OCI-LY3 (cell line): ENCODE data around the gene MIB2.

Experiments
- H2AFZ ChIP-seq: fragments of 200-600, 300-600 bp; shearing (Covaris generic); 2 replicates; pipeline ENCODE4 v1.6.0; 2014; ENCODE audit warnings: antibody characterized with exemption, low read depth, low read length
- H3K27ac ChIP-seq: fragments of 200-600, 300-600 bp; sonication (generic); 2 replicates; pipeline ENCODE4 v1.5.1; 2014; ENCODE audit warnings: mild to moderate bottlenecking, low read length, moderate library complexity, mixed read lengths
- H3K27me3 ChIP-seq: fragments of 200-600, 300-600 bp; sonication (generic); 2 replicates; pipeline ENCODE4 v1.6.1; 2014; ENCODE audit warnings: low read depth, low read length, mixed read lengths
- H3K36me3 ChIP-seq: fragments of 200-600, 300-600 bp; sonication (generic); replicated peaks from 2 replicates; pipeline ENCODE3; 2014; ENCODE audit warnings: low read depth, low read length, mixed read lengths
- H3K4me1 ChIP-seq: fragments of 300-600, 200-600 bp; sonication (generic); 2 replicates; pipeline ENCODE4 v1.6.1; 2014; ENCODE audit warnings: low read length, mixed read lengths
- H3K4me2 ChIP-seq: fragments of 200-600, 300-600 bp; sonication (generic); 2 replicates; pipeline ENCODE4 v1.6.1; 2014; ENCODE audit warnings: low read length, mixed read lengths
- H3K4me3 ChIP-seq: fragments of 300-600, 200-600 bp; sonication (generic); 2 replicates; pipeline ENCODE4 v1.5.1; 2014; ENCODE audit warnings: antibody characterized with exemption, mild to moderate bottlenecking, low read length, moderate library complexity
- H3K79me2 ChIP-seq: fragments of 300-600, 200-600 bp; shearing (Covaris generic); 2 replicates; pipeline ENCODE4 v1.6.1; 2014; ENCODE audit warnings: mild to moderate bottlenecking, low read length, mixed read lengths
- H3K9ac ChIP-seq: fragments of 300-600, 200-600 bp; shearing (Covaris generic); 2 replicates; pipeline ENCODE4 v1.6.0; 2014; ENCODE audit warnings: mild to moderate bottlenecking, low read length, moderate library complexity
- H3K9me3 ChIP-seq: fragments of 200-600, 300-600 bp; shearing (Covaris generic); 2 replicates; pipeline ENCODE4 v1.6.1; 2014; ENCODE audit warnings: low read length, mixed read lengths; ENCODE audit not compliant: insufficient read depth
- H4K20me1 ChIP-seq: fragments of 200-600, 300-600 bp; sonication (generic); 2 replicates; pipeline ENCODE4 v1.6.1; 2016; ENCODE audit warnings: low read length, mixed read lengths; ENCODE audit not compliant: insufficient read depth
- CTCF ChIP-seq: fragments of 200-600, 300-600 bp; sonication (generic); IDR thresholded peaks from 2 replicates; pipeline ENCODE4 v1.5.1; 2014; ENCODE audit warnings: antibody characterized with exemption, low read length, low read depth
- EZH2phosphoT487 ChIP-seq: fragments of 200-600 bp; shearing (Covaris generic); IDR thresholded peaks from 2 replicates; pipeline ENCODE4 v1.6.1; 2018; ENCODE audit warnings: antibody characterized with exemption, mixed run types, low read depth

Gene MIB2

GRCh38 chr1:1615256-1616044 lies at the start of gene MIB2:
TSS of gene MIB2 (plus strand) at chr1:1615500. CDS start at chr1:1623453, 7,953 bp downstream.
- Histone ChIP-seq H3K36me3 (no peaks in the 10 kb centered on the region), H3K9ac (peak within 1 kb of the TSS; percentile 100), H3K27ac (peak within 1 kb of the TSS; percentile 96), H2AFZ (no peak within 1 kb of the TSS), H4K20me1 (no peaks in the 10 kb centered on the region), H3K4me2 (peak within 1 kb of the TSS; percentile 85), H3K27me3 (no peaks in the 10 kb centered on the region), H3K4me1 (peaks cover 14% of the 10 kb centered on the region), H3K79me2 (peaks cover 12% of the 10 kb centered on the region; the same call in 1 of the 2 replicates), H3K4me3 (peak within 1 kb of the TSS; percentile 96), H3K9me3 (no peaks in the 10 kb centered on the region)
- TF ChIP-seq EZH2phosphoT487 (no peak), CTCF (no peak)

GRCh38 chr1:1567152-1567875 lies 48.0 kb upstream of the MIB2 start:
- H3K27ac ChIP-seq: no peak overlapping the region
- no peak overlapping the region for H3K4me2 ChIP-seq
- no peaks in the 10 kb centered on the region for H3K27me3 ChIP-seq
- H3K36me3 ChIP-seq: peaks cover 49% of the 10 kb centered on the region
- H3K9ac ChIP-seq: no peak overlapping the region
- H4K20me1 ChIP-seq: peaks cover 56% of the 10 kb centered on the region
- H3K79me2 ChIP-seq: peaks cover 82% of the 10 kb centered on the region
- H3K9me3 ChIP-seq: no peaks in the 10 kb centered on the region
- no peak overlapping the region for H3K4me3 ChIP-seq
- TF ChIP-seq CTCF: no peak
- no peak for TF ChIP-seq EZH2phosphoT487
- no peak overlapping the region for H2AFZ ChIP-seq
- H3K4me1 ChIP-seq: no peaks in the 10 kb centered on the region

GRCh38 chr1:1567891-1568291 lies 47.4 kb upstream of the MIB2 start:
- Histone ChIP-seq H4K20me1 (peaks cover 56% of the 10 kb centered on the region), H3K4me2 (no peak overlapping the region), H3K27ac (no peak overlapping the region), H3K79me2 (peaks cover 88% of the 10 kb centered on the region), H3K4me1 (no peaks in the 10 kb centered on the region), H3K9ac (no peak overlapping the region), H3K9me3 (no peaks in the 10 kb centered on the region), H3K27me3 (no peaks in the 10 kb centered on the region), H3K4me3 (no peak overlapping the region), H3K36me3 (peaks cover 44% of the 10 kb centered on the region), H2AFZ (no peak overlapping the region)
- TF ChIP-seq EZH2phosphoT487 (no peak), CTCF (no peak)

- no peak for TF ChIP-seq CTCF
- H3K36me3 ChIP-seq: peaks cover 34% of the 10 kb centered on the region
- H2AFZ ChIP-seq: no peak overlapping the region
- no peak overlapping the region for H3K27ac ChIP-seq
- no peaks in the 10 kb centered on the region for H3K9me3 ChIP-seq
- H3K4me2 ChIP-seq: no peak overlapping the region
- peaks cover 54% of the 10 kb centered on the region for H4K20me1 ChIP-seq
- no peaks in the 10 kb centered on the region for H3K27me3 ChIP-seq
- peaks cover 4% of the 10 kb centered on the region for H3K4me1 ChIP-seq
- peaks cover 100% of the 10 kb centered on the region for H3K79me2 ChIP-seq
- H3K4me3 ChIP-seq: no peak overlapping the region
- no peak overlapping the region for H3K9ac ChIP-seq
Observed at GRCh38 chr1:1569341-1569740, 46.0 kb upstream of the MIB2 start.
